Neural crest cell (in vitro differentiated cells): Measurements from ENCODE around the gene UBE2S. TPM values are rescaled to one million over a fixed set of nuclear protein-coding genes. Genes with fewer than 3 reads are reported as not detected.
"Not testable (repeated sequence)": the region's sequence is repeated elsewhere in the genome, so short reads cannot be mapped to it uniquely, and the experiment has no call there.

Experiments
- DNase-seq: peaks from one replicate; pipeline ENCODE4 v3.0.0; 2021; ENCODE audit warnings: low read depth, mixed read lengths, low spot score
- H3K27ac Mint-ChIP-seq: one replicate; pipeline ENCODE4 v1.8.0; 2021; ENCODE audit warnings: mild to moderate bottlenecking, mixed read lengths; ENCODE audit not compliant: unreplicated experiment
- H3K27me3 Mint-ChIP-seq: 2 replicates; pipeline ENCODE4 v1.8.0; 2021; ENCODE audit warnings: low read depth, mild to moderate bottlenecking, mixed read lengths
- H3K36me3 Mint-ChIP-seq: 2 replicates; pipeline ENCODE4 v1.8.0; 2021; ENCODE audit warnings: low read depth, mild to moderate bottlenecking, mixed read lengths
- H3K4me1 Mint-ChIP-seq: 2 replicates; pipeline ENCODE4 v1.8.0; 2021; ENCODE audit warnings: mixed read lengths
- H3K4me3 Mint-ChIP-seq: one replicate; pipeline ENCODE4 v1.8.0; 2021; ENCODE audit warnings: mild to moderate bottlenecking, mixed read lengths
- H3K9me3 Mint-ChIP-seq: 2 replicates; pipeline ENCODE4 v1.8.0; 2021; ENCODE audit warnings: mixed read lengths
- CTCF ChIP-seq: fragments of 200-600 bp; sonication (generic); conservative IDR thresholded peaks from 2 replicates; pipeline ENCODE4 v1.5.0; 2021; ENCODE audit warnings: antibody characterized with exemption, mild to moderate bottlenecking
- total RNA-seq: library from RNA; stranded (reverse); gene quantifications from 2 replicates; pipeline ENCODE4 v1.2.1, GENCODE V29; 2021

UBE2S gene
- total RNA-seq, 1 donor from 2014 or later, result 243 TPM

GRCh38 chr19:55419624-55420236 is 12.1 kb upstream of the UBE2S start:
- Mint-ChIP-seq H3K27me3 (peaks cover 28% of the 10 kb centered on the region), H3K9me3 (no peaks in the 10 kb centered on the region), H3K4me1 (no peaks in the 10 kb centered on the region), H3K27ac (no peak overlapping the region), H3K4me3 (no peak overlapping the region), H3K36me3 (no peaks in the 10 kb centered on the region)
- no peak for DNase-seq
- no peak for TF ChIP-seq CTCF

GRCh38 chr19:55419103-55419502 is 11.5 kb upstream of the UBE2S start:
- Mint-ChIP-seq H3K27me3 (peaks cover 25% of the 10 kb centered on the region), H3K4me3 (no peak overlapping the region), H3K4me1 (no peaks in the 10 kb centered on the region), H3K9me3 (no peaks in the 10 kb centered on the region), H3K27ac (no peak overlapping the region), H3K36me3 (no peaks in the 10 kb centered on the region)
- no peak for DNase-seq
- no peak for TF ChIP-seq CTCF

GRCh38 chr19:55418185-55418584 is 10.6 kb upstream of the UBE2S start:
- Mint-ChIP-seq H3K27me3 (peaks cover 18% of the 10 kb centered on the region), H3K4me1 (no peaks in the 10 kb centered on the region), H3K36me3 (no peaks in the 10 kb centered on the region), H3K4me3 (no peak overlapping the region), H3K27ac (no peak overlapping the region), H3K9me3 (no peaks in the 10 kb centered on the region)
- TF ChIP-seq CTCF, result peak; percentile 83
- DNase-seq, result peak; percentile 70

GRCh38 chr19:55410168-55410567 is 2.6 kb upstream of the UBE2S start:
- no peak for TF ChIP-seq CTCF
- Mint-ChIP-seq H3K27me3 (peaks cover 32% of the 10 kb centered on the region), H3K4me3 (peak overlapping the region; percentile 76), H3K27ac (no peak overlapping the region), H3K36me3 (peaks cover 23% of the 10 kb centered on the region), H3K9me3 (peaks cover 13% of the 10 kb centered on the region), H3K4me1 (peaks cover 27% of the 10 kb centered on the region)
- DNase-seq, result no peak

- peaks cover 30% of the 10 kb centered on the region for H3K27me3 Mint-ChIP-seq
These were observed 1.6 kb upstream of the UBE2S start for GRCh38 chr19:55409179-55409578.

GRCh38 chr19:55408533-55408872 is 915 bp upstream of the UBE2S start:
- peaks cover 27% of the 10 kb centered on the region for H3K4me1 Mint-ChIP-seq
- peak overlapping the region; percentile 99 for H3K4me3 Mint-ChIP-seq
- H3K27ac Mint-ChIP-seq, result peak overlapping the region; percentile 97
- peaks cover 23% of the 10 kb centered on the region for H3K36me3 Mint-ChIP-seq
- H3K9me3 Mint-ChIP-seq, result peaks cover 13% of the 10 kb centered on the region
- no peak for DNase-seq
- H3K27me3 Mint-ChIP-seq, result peaks cover 30% of the 10 kb centered on the region
- no peak for TF ChIP-seq CTCF

More at GRCh38 chr19:55409179-55409578, 1.6 kb upstream of the UBE2S start:
- peaks cover 13% of the 10 kb centered on the region for H3K9me3 Mint-ChIP-seq
- peaks cover 27% of the 10 kb centered on the region for H3K4me1 Mint-ChIP-seq
- peak overlapping the region; percentile 76 for H3K4me3 Mint-ChIP-seq
- DNase-seq, H3K27ac Mint-ChIP-seq: not testable (repeated sequence)
- H3K36me3 Mint-ChIP-seq, result peaks cover 23% of the 10 kb centered on the region
